GM18858 (cell line): ENCODE results near the gene HSFX3.
"Not testable (repeated sequence)": the region's sequence is repeated elsewhere in the genome, so short reads cannot be mapped to it uniquely, and the experiment has no call there.

Experiments used
- ATAC-seq: cut with Tn5 transposase; IDR thresholded peaks from one replicate; pipeline ENCODE4 v1.9.1; 2021; ENCODE audit not compliant: unreplicated experiment

HSFX3 gene

DNA sequence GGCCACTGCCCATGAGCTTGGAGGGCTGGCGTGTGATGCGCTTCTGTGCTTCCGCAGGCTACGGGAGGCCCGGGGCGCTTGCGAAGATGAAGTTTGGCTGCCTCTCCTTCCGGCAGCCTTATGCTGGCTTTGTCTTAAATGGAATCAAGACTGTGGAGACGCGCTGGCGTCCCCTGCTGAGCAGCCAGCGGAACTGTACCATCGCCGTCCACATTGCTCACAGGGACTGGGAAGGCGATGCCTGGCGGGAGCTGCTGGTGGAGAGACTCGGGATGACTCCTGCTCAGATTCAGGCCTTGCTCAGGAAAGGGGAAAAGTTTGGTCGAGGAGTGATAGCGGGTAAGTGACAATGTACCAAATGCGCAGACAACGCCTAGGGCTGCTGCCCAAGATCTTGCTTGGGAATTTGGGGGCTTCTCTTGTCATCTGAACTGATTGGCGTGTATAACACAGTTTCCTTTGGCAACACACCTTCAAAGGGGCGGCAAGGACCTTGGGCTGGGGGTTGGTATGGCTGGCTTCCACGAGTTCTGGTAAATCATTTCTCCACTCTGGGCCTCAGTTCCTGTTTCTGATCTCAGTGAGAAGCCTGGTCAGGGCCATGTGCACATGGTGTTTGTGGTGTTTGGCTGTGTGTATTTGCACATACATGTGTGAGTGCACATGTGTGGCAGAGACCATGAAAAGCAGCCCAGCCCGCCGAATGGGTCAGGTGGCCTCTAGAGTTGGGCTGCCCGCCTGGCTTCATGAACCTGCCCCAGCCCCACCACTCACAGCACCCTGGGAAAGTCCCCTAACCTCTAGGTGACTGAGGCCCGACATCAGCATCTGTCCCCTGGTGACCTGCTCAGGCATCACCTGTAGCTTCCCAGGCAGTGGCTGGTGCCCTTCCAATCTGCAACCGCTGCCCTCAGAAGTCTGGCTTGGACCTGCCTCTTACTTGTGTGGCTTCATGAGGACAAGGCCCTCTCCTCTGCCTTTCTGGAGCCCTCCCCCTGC, 3.9 kb downstream of the HSFX3 start:
- ATAC-seq, result not testable (repeated sequence)

DNA sequence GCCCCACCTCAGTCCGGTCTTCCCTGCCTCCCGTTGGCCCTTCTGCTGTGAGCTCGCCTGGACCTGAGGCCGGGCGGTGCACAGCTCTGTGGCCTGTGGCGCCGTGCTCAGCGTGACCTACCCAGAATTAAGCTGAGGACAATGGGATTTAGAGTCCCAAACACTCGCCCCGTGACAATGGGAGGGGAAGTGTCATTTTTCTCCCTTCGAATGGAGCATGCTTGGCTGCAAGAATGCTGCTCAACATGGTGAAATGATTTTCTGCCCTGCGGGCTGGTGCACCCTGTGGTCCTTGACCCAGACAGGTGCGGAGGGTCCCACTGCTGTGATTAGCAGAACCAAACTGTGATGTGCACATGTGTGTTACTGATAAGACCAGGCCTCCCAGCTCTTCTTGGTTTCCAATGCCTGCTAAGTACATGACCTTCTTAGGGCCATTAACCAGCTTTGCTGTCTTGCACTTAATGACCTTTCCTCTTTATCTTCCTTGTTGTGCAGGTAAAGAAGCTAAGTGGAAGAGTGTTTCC, 8.1 kb downstream of the HSFX3 start:
- ATAC-seq, result no peak

DNA sequence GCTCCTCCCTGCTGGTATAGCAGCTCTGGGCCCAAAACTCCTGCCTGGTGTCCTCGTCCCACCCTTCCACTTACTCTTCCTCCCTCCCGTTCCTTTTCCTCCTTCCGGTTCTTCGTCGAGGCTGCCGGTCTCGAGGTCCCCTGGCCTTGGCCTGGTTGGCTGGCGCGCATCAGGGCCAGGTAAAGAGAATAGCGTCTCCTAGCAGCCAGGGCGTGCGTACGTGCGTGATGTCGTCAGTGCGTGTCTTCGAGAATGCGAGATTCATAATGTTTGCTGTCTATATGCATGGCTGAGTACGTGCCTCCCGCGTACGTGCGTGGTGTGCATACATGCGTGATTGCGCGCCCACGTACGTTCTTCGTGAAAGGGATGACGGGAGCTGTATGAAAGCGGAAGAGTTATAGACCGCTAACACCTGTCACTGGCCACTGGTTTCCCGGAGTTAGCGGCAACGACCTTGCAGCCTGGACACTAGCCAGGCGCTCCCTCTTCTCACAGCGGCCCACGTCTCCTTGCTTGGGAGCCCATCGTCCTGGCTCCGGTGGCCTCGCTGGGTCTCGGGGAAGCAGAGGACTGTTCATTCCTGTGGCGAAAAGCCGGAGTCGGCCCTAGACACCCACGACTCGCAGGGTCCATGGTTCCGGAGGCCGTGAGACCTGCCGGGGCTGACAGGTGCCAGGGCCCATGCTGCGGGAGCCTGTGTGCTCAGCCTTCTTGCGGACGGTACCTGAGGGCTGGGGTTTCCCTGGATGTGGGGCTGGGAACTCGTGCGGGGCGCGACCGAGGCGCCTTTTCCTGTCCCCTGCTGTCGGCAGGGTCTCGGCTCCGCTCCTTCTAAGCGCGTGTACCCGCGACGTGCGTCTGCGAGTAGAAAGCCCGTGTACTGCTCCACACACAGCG, 8.9 kb downstream of the HSFX3 start, which contains the start of gene EOLA1:
TSS of gene EOLA1 (plus strand) at position 392 of the 900 bp plus-strand sequence. CDS start 4,619 bp downstream, outside the sequence.
- ATAC-seq, result peak; percentile 79

DNA sequence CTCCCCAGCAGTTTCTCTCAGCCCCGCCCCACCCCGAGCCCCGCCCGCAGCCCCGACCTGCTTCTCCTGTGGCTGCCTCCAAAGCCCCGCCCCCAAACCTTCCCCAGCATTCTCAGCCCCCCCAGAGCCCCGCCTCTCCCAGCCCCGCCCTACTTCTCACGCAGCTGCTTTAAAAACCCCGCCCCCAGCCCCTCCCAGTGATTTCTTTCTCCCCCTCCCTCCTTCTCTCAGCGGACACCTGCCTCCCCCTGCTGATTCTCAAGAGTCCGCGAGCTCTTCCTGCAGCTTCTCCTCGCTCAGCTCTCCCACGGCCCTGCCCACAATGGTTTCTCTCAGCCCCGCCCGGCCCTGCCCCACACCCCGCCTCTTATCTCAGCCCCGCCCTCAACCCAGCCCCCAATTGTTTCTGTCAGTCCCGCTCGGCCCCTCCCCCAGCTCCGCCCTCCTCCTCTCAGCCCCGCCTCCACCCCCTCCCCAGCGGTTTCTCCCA, 9.5 kb downstream of the HSFX3 start:
- ATAC-seq, result no peak

DNA sequence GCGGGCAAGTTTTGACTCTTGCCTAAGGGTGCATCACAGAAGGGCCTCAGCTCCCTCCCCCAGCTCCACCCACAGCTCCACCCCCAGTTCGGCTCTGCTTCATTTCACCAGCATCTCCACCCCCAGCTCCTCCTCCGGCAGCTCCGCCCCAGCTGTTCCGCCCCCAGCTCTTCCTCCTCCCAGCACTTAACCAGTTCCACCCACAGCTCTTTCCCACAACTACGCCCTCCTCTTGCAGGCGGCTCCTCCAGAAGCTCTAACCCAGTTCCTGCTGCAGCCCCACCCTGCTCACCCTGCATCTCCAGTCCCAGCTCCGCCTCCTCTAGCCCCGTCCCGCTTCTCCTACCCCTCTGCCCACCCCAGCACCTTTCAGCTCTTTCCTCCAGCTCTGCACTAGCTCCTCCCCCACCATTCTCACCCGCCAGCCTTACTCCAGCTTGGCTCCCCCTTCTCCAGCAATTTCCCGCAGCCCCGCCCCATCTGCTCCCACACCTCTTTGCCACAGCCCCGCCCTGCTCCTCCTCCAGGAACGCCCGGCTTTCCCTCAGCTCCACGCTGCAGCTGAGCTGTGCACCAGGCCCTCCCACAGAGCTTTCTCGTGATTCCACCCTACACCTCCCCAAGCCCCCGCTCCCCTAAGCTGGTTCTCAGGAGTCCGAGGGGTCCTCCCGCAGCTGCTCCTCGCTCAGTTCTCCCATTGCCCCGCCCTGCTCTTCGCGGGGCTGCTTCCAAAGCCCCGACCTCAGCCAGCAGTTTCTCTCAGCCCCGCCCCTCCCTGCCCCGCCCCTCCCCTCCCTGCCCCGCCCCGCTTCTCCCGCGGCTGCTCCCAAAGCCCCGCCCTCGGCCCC, 10.2 kb downstream of the HSFX3 start:
- peak; percentile 23 for ATAC-seq

DNA sequence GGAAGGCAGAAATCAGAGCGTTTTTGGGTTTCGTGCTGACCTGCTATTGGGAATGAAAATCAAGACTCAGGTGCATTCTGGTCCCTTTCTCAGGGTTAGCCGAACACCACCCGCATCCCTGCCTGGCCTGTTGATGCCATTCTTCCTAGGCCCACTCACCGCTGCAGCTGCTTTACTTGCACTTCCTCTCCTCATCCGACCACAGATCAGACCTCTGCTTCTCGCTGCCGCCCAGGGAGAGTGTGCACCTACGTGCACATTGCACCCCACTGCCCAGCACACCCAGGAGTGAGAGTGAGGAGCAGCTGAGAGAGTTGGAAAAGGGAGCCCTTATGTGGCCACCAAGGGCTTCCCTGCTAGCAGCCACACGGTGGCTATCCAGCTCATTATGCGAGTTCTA, 12.2 kb downstream of the HSFX3 start:
- not testable (repeated sequence) for ATAC-seq

DNA sequence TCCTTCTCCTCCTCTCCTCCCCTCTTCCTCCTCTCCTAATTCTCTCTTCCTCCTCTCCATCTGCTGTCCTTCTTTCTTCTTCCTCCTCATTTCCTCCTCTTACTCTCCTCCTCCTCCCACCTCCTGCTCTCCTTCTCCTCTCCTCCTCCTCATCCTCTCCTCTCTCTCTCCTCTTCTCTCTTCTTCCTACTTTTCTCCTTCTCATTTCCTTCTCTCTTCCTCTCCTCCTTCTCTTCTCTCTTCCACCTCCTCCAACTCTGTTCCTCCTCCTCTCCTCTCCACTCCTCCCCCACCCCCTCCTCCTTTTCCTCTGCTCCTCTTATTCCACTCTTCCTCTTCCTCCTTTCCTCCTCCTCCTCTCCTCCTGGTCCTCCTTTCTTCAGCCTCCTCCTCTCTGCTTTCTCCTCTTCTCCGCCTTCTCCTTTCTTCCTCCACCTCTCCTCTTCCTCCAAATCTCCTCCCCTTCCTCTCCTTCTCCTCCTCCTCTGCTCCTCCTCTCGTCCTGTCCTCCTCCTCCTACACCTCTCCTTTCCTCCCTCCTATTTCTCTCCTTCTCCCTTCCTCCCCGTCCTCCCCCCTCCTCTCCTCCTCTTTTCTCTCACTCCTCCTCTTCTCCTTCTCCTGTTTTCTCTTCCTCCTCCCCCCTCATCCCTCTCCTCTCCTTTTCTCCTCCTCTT, 14.7 kb downstream of the HSFX3 start:
- ATAC-seq, result not testable (repeated sequence)

DNA sequence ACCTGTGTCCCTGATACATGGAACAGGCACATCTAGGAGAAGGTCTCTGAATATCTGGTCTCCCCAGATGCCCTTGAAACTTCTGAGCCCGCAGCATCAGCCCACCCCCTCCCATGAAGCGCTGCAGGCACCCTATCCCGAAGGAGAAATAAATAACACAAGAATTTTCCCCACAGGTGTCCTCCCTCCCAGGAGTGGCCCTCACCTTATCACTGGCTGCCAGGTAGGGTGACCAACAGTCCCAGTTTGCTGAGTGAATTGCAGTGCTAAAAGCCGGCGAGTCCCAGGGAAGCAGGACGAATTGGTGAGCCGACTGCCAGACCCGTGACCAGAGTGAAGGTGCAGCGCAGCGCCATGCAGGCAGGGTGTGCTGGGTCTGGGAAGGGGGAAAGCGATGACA, 15.7 kb downstream of the HSFX3 start:
- not testable (repeated sequence) for ATAC-seq

DNA sequence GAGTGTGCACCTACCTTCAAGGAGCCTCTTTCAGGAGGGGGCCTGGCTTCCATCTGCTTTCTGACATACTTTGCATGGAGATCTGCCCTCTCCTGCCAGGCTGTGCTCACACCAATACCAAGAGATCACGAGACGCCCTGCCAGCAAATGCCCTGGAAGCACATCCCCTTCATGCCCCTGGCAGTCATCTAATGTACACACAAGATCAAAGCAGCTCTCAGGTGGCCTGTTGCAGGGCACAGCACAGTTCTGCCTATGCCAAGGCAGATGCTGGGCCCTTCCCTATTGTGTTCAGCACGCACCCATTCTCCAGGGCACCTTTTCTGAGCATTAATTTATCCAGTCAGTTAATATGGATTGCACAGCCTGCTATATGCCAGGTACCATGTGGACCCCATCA, 16.9 kb downstream of the HSFX3 start:
- ATAC-seq, result not testable (repeated sequence)

DNA sequence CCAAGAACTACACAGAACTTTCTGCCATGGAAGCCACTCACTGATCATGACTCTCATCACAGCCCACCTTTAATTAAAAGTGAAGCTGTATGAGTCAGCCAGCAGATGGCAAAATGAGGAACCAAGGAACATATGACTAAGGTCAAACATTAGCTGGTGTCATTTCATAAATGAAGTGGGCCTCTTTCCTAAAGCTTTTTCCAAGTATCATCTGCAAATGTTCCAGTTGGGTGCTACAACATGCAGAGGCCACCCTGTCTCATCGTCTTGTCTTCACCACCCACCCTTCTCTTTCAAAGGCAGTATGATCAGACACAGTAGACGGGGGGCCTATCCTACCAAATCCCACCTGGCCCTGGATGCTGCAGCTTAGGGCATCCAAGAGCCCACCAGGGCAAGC, 18.1 kb downstream of the HSFX3 start:
- peak; percentile 73 for ATAC-seq

DNA sequence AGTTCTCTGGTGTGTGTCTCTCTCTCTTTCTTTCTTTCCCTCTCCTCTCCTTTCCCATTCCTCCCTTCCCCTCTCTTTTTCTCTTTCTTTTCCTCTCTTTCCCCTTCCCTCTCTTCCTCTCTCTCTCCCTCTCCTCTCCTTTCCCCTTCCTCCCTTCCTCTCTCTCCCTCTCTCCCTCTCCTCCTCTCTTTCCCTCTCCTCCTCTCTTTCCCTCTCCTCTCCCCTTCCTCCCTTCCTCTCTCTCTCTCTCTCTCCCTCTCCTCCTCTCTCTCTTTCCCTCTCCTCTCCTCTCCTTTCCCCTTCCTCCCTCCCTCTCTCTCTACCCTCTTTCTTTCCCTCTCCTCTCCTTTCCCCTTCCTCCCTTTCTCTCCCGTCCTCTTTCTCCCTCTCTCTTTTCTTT, 21.3 kb downstream of the HSFX3 start:
- ATAC-seq, result no peak

DNA sequence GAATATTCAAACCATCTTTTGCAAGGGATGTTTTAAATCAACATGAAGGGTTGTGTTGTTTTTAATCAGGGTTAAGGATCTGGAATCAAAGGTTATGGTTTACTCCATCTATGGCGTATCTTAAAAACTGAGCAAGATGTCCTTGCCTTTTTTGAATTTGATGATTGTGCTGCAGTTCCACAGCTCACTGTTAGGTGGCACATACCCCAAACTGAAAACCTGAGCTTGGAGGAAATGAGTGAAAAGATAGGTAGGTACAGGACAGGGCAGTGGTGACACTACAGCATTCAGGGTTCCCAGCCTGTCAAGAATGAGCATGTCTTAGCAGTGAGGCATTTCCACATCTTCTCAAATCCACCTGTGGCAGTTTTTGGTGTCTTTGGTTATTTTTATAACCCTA, 22.0 kb downstream of the HSFX3 start:
- peak; percentile 25 for ATAC-seq

DNA sequence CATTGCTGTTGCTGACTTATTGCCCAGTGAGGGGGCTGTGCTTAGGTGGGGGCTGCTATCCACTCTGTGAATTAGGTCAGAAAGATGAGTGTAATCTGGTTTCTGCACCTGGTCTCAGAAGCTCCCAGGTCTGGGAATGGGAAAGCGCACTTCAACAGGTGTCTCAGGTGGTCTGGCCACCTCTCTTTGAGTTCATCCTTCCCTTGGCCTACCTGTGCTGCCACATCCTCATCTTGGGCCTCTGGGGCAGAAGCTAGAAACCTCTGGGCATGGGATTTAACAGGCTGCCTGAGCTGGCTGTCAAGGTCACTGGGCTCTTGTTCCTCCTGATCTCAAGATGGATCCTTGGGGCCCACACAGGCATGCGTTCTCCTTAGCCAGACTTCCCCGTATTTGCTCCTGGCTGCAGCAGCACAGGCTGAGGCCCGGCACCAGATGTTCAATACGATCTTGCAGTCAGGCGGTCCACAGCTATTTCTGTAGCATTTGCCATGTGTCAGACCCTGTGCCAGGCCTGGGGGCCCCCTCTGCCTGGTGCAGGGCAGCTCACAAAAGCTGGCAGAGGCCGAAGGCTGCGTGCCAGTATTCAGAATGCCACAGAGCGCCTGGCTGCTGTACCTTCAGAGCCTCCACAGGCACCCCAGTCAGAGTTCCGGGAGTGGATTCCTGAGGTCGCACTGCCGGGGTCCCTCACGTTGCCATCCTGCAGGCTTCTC, 23.2 kb downstream of the HSFX3 start:
- ATAC-seq, result not testable (repeated sequence)

DNA sequence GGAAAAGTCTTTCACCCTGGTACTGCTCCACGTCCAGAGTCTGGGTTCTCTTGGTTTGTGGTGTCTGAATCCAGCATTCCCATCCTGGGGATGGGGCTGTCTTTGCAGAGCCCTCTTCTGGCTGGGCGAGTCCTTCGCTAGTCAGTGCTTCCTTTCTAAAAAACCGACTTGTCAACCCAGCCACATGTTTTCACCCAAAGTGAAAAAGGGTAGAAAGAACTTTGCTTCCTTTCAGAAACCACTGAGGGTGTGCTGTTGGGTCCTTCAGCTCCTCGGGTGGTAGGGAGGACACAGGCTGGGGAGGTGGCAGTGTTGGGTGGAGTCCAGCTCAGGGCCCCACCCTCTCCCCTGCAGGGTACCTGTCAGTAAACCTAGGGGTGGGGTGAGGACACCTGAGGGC, 23.8 kb downstream of the HSFX3 start:
- ATAC-seq, result peak; percentile 24

DNA sequence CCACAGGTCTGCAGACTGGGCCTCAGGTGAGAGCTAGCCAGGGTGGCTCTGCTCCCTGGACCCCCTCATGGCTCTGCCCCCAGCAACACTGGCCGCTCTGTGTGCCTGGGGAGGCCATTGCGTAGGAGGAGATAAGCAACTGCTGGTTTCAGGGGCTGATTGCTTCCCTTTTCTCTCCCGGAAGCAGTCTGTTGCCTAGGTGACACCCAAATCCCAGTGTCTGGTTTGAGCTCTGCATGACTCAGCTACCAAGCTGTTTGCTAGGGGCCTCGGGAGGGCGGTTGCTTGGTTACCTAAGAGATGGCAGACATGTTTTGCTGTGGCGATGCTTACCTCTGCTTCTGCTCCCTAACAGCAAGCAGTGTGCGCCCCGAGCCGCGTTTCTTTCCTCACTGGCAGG, 24.3 kb downstream of the HSFX3 start:
- ATAC-seq, result peak; percentile 96

DNA sequence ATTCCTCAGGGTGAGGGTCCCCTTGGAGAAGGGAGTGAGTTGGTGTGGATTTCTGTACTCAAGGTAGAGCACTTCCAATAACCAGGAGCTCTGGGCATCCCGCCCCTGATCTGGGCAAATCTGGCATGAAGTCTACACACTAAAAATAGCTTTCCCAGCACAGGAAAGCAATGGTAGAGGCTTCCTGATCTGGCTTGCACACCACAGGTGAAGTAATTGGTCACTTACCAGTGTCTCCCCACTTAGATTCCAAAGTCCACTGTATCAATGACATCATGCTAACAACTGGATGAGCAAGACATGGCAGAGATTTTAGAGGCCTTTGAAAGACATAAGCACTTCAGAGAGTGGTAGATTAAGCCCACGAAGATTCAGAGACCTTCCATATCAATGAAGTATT, 26.8 kb downstream of the HSFX3 start:
- no peak for ATAC-seq

DNA sequence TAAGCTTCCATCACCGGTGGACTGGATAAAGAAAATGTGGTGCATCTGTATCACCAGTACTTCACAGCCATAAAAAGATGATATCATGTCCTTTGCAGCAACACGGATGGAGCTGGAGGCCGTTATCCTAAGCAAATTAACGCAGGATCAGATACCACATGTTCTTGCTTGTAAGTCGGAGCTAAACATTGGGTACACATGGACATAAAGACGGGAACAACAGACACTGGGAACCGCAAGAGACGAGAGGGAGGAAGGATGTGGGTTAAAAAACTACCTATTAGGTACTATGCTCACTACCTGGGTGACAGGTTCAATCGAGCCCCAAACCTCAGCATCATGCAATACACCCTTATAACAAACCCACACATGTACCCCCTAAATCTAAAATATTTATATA, 28.3 kb downstream of the HSFX3 start:
- no peak for ATAC-seq

DNA sequence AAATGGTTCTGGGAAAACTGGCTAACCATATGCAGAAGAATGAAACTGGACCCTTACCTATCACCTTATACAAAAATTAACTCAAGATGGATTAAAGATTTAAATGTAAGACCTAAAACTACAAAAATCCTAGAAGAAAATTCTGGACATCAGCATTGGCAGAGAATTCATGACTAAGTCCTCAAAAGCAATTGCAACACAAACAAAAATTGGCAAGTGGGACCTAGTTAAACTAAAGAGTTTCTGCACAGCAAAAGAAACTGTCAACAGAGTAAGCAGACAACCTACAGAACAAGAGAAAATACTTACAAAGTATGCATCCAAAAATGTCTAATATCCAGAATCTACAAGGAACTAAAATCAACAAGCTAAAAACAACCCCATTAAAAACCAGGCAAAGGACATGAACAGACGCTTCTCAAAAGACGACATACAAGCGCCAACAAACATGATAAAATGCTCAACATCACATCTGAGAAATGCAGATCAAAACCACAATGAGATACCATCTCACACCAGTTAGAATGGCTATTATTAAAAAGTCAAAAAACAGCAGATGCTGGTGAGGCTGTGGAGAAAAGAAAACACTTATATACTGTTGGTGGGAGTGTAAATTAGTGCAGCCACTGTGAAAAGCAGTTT, 29.0 kb downstream of the HSFX3 start:
- not testable (repeated sequence) for ATAC-seq
